LNCAP (cell line): ENCODE data around the gene ZG16.

ENCODE experiments used
- TF ChIP-seq, protein P1 (sequence below): fragments of 450-650 bp; IDR thresholded peaks from 2 replicates; pipeline ENCODE4 v1.5.1; 2017; ENCODE audit warnings: mild to moderate bottlenecking

ZG16 gene, protein sequence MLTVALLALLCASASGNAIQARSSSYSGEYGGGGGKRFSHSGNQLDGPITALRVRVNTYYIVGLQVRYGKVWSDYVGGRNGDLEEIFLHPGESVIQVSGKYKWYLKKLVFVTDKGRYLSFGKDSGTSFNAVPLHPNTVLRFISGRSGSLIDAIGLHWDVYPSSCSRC

DNA sequence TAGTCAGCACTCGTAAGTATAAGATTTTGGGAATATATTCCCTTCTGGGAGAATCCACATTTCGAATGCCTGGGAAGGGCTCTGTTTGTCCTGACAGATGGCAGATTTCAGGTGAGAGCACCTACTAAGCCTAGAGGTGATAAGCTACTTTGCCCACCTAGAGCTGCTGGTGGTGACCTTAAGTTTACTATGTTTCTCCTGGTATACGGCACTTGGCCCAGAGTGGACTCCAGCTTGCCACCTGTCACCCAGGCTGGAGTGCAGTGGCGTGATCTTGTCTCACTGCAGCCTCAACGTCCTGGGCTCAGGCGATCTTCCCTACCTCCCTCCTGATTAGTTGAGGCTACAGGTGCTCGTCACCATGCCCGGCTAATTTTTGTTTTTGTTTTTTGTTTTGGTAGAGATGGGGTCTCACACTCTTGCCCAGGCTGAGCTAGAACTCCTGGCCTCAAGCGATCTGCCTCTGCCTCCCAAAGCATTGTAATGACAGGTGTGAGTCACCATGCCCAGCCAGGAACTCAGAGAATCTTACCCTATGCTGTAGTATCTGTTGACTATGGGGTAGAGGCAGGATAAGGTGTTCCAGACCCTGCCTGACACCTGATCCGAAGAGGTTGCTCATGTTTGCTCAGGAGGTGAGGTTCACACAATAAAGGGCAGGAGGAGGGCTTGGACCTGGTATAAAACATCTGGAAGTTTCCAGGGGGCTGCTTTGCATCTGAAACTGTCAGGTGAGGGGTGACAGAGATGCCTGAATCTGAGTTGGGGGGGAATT, at the start of gene ZG16:
TSS of gene ZG16 (plus strand) at position 681 of the 775 bp plus-strand sequence. CDS start 1,011 bp downstream, outside the sequence.
- TF ChIP-seq, protein P1, sequence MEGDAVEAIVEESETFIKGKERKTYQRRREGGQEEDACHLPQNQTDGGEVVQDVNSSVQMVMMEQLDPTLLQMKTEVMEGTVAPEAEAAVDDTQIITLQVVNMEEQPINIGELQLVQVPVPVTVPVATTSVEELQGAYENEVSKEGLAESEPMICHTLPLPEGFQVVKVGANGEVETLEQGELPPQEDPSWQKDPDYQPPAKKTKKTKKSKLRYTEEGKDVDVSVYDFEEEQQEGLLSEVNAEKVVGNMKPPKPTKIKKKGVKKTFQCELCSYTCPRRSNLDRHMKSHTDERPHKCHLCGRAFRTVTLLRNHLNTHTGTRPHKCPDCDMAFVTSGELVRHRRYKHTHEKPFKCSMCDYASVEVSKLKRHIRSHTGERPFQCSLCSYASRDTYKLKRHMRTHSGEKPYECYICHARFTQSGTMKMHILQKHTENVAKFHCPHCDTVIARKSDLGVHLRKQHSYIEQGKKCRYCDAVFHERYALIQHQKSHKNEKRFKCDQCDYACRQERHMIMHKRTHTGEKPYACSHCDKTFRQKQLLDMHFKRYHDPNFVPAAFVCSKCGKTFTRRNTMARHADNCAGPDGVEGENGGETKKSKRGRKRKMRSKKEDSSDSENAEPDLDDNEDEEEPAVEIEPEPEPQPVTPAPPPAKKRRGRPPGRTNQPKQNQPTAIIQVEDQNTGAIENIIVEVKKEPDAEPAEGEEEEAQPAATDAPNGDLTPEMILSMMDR: no peak

DNA sequence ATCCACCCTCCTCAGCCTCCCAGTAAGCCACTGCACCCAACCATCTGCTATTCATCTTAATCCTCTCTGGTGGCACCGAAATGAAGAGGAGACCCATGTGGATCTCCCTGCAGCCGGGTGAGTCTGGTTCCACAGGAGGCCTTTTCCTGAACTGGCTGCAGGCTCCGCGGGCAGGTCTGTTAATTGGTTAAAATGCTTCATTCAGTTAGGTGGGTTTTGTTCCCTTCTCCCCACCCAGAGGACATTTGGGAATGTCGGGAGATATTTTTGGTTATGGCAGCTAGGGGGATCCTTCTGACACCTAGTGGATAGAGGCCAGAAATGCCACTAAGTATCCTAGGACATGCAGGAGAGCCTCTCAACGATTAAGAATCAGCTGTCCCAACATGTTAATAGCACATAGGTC, 48.9 kb upstream of the ZG16 start:
- TF ChIP-seq, protein P1: peak; percentile 42

DNA sequence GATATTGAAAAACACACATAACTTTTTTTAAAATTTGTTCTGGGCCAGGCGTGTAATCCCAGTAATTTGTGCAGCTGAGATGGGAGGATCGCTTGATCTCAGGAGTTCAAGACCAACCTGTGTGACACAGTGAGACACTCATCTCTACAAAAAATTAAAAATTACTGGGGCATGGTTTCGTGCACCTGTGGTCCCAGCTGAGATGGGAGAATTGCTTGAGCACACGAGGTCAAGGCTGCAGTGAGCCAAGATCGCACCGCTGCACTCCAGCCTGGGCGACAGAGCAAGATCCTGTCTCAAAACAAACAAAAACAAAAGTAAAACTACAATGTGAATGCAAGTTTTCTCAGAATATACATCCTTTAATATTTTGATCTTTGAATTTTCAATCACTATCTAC, 47.4 kb upstream of the ZG16 start:
- TF ChIP-seq, protein P1: no peak

DNA sequence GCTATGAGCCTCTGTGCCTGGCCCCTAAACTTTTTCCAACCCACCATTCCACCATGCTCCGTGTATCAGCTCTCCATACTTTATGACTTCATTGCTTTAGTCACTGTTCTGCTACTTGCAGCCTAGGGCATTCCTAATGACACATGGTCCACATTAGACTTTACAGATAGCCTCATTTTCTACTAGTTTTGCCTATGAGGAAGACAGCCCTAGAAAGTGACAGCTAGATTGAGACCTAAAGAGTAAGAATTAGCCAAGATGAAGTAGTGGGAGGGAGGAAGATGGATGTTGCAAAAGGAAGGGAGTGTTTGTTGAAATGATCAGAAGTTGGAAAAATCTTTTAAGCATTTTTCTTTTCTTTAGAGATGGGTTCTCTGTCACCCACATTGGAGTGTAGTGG, 43.3 kb upstream of the ZG16 start:
- TF ChIP-seq, protein P1: no peak

DNA sequence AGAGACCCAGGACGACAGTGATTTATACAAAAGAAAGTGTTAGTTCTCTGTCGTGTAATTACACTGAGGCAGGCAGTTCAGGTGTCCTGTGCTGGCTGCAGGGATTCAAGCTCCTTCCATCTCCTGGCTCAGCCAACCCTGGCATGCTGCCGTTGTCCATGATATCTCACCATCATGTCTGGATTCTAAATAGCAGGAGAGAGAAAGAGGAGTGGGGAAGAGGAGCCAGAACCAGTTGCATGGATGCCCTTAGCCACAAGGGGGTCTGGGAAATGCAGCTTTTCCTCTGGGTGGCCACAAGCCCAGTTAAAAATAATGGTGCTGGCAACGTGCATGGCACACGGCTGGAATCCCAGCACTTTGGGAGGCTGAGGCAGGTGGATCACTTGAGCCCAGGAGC, 41.9 kb upstream of the ZG16 start:
- TF ChIP-seq, protein P1: no peak

DNA sequence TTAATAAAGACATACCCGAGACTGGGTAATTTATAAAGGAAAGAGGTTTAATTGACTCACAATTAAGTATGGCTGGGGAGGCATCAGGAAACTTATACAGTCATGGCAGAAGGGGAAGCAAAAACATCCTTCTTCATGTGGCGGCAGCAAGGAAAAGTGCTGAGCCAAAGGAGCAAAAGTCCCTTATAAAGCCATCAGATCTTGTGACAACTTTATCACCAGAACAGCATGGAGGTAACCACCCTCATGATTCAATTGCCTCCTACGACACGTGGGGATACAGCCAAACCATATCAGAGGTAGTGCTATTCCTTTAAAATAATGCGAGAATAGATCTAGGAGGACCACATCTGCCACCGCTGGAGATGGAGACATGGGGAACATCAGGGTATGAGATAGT, 41.3 kb upstream of the ZG16 start:
- TF ChIP-seq, protein P1: no peak

DNA sequence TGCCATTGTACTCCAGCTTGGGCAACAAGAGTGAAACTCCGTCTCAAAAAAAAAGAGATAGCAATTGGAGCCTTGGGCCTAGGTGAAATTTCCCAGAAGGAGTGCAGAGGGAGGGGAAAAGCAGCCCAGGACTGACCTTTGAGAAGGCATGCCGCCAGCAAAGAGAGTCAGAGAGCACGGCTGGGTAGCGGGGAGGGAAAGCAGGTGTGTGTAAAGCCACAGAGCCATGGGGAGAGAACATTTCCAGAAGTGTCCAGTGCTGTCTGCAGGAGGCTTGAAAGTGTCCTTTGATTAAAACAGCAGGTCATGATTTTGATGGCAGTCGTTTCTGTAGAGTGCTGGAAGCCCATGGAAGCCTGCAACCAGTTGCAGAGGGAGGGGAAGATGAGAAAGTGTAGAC, 40.3 kb upstream of the ZG16 start:
- TF ChIP-seq, protein P1: no peak
